ENCODE results near the gene DIP2C. TPM values are rescaled to one million over a fixed set of nuclear protein-coding genes. Genes with fewer than 3 reads are reported as not detected.

DIP2C gene
- polyA plus RNA-seq, 4 donors, result 3.1 to 13.3 (median 4.7) TPM

DNA sequence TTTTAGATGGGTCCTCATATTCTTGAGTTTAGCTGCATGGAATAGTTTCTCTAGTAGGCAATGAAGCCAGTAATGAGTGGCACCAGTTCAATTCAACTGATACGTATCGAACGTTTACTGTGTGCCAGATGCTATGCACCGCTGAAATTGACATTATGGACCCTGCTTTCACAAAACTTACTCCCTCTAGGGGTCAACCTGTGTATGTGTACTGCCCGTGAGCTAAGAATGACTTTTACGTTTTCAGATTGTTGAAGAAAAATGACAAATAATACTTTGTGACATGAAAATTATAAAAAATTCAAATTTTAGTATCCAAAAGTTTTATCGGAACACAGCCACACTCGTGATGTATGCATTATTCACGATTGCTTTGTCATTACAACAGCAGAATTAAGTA, 458.7 kb downstream of the DIP2C start:
- Histone ChIP-seq H3K4me1 (ENCODE audit: control insufficient read depth in 3 of 3, insufficient read depth in 2 of 3, low read depth in 1 of 3, low read length in 2 of 3) (no peaks in the 10 kb centered on the region), H3K4me3 (ENCODE audit: low read depth in 1 of 3, low read length in 3 of 3) (no peak overlapping the region), H3K27ac (ENCODE audit: low read depth in 1 of 3, low read length in 2 of 3) (no peak overlapping the region), H3K27me3 (ENCODE audit: control insufficient read depth in 3 of 3, insufficient read depth in 3 of 3, low read length in 3 of 3) (no peaks in the 10 kb centered on the region), H3K36me3 (ENCODE audit: control insufficient read depth in 3 of 3, insufficient read depth in 2 of 3, low read depth in 1 of 3, low read length in 3 of 3) (peaks cover 0 to 9% (median 2%) of the 10 kb centered on the region in 3 donors), H3K9me3 (ENCODE audit: control insufficient read depth in 2 of 2, insufficient read depth in 1 of 2, low read depth in 1 of 2, low read length in 1 of 2) (no peaks in the 10 kb centered on the region)
- WGBS, 3 donors, result 90 to 93% (median 92%) methylated on average over 9 of the region's 9 CpGs
- FAIRE-seq, result no peak
- no peak for DNase-seq

DNA sequence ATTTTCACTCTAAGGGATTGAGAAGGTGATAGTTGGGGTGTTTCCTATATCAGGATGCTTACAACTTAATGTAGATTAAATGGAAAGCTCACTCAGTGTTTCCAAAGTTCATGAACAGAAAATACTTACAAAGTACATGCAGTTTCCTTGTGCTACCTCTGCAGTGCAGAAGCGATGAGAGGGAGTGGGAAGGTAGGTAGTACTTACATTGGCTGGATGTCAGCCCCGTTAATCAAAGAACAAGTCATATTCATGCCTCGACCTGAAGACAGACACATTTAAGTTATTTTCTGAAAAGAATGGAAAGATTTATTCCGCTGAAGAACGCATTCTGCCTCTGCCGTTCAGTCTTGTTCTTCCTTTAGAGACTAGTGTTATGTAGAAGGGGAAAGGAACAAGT, 461.1 kb downstream of the DIP2C start:
- Histone ChIP-seq H3K4me1 (ENCODE audit: control insufficient read depth in 3 of 3, insufficient read depth in 2 of 3, low read depth in 1 of 3, low read length in 2 of 3) (no peaks in the 10 kb centered on the region), H3K27ac (ENCODE audit: low read depth in 1 of 3, low read length in 2 of 3) (no peak overlapping the region), H3K9me3 (ENCODE audit: control insufficient read depth in 2 of 2, insufficient read depth in 1 of 2, low read depth in 1 of 2, low read length in 1 of 2) (no peaks in the 10 kb centered on the region), H3K27me3 (ENCODE audit: control insufficient read depth in 3 of 3, insufficient read depth in 3 of 3, low read length in 3 of 3) (no peaks in the 10 kb centered on the region), H3K36me3 (ENCODE audit: control insufficient read depth in 3 of 3, insufficient read depth in 2 of 3, low read depth in 1 of 3, low read length in 3 of 3) (peaks cover 0 to 9% (median 2%) of the 10 kb centered on the region in 3 donors), H3K4me3 (ENCODE audit: low read depth in 1 of 3, low read length in 3 of 3) (no peak overlapping the region)
- no peak for FAIRE-seq
- DNase-seq, result no peak
- WGBS, 3 donors, result 92 to 97% (median 93%) methylated on average over 6 of the region's 6 CpGs

- FAIRE-seq (no peak), DNase-seq (no peak)
- Histone ChIP-seq H3K27me3 (ENCODE audit: control insufficient read depth in 3 of 3, insufficient read depth in 3 of 3, low read length in 3 of 3) (no peaks in the 10 kb centered on the region), H3K4me1 (ENCODE audit: control insufficient read depth in 3 of 3, insufficient read depth in 2 of 3, low read depth in 1 of 3, low read length in 2 of 3) (no peaks in the 10 kb centered on the region), H3K4me3 (ENCODE audit: low read depth in 1 of 3, low read length in 3 of 3) (no peak overlapping the region), H3K9me3 (ENCODE audit: control insufficient read depth in 2 of 2, insufficient read depth in 1 of 2, low read depth in 1 of 2, low read length in 1 of 2) (no peaks in the 10 kb centered on the region), H3K27ac (ENCODE audit: low read depth in 1 of 3, low read length in 2 of 3) (no peak overlapping the region), H3K36me3 (ENCODE audit: control insufficient read depth in 3 of 3, insufficient read depth in 2 of 3, low read depth in 1 of 3, low read length in 3 of 3) (peaks cover 0 to 8% (median 0%) of the 10 kb centered on the region in 3 donors)
- 81 to 85% (median 81%) methylated on average over 2 of the region's 2 CpGs for WGBS, 3 donors
These were observed 462.5 kb downstream of the DIP2C start for GRCh38 chr10:227014-227413.

DNA sequence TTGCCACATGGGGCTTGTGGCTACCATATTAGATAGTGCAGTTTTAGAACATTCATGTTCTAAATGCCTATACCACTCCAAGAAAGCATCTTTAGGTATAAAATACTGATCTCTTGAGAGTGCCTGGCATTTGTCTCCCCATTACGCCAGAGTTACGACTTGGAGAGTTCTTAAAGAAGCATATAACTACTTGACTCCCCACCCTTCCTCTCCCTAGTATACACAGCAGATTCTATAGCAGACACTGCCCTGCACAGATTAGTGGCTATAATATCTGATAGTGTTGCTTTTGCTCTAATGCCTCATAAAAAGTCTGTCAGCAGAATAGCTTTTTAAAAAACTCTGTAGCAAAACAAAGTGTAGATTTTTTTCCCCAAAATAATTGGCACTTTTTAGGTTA, 463.4 kb downstream of the DIP2C start:
- no peak overlapping the region for H3K27ac ChIP-seq (ENCODE audit: low read depth in 1 of 3, low read length in 2 of 3)
- no peaks in the 10 kb centered on the region for H3K27me3 ChIP-seq (ENCODE audit: control insufficient read depth in 3 of 3, insufficient read depth in 3 of 3, low read length in 3 of 3)
- no peaks in the 10 kb centered on the region for H3K9me3 ChIP-seq (ENCODE audit: control insufficient read depth in 2 of 2, insufficient read depth in 1 of 2, low read depth in 1 of 2, low read length in 1 of 2)
- no peaks in the 10 kb centered on the region for H3K4me1 ChIP-seq (ENCODE audit: control insufficient read depth in 3 of 3, insufficient read depth in 2 of 3, low read depth in 1 of 3, low read length in 2 of 3)
- DNase-seq, result no peak
- peaks cover 0 to 8% (median 0%) of the 10 kb centered on the region in 3 donors for H3K36me3 ChIP-seq (ENCODE audit: control insufficient read depth in 3 of 3, insufficient read depth in 2 of 3, low read depth in 1 of 3, low read length in 3 of 3)
- H3K4me3 ChIP-seq (ENCODE audit: low read depth in 1 of 3, low read length in 3 of 3), result no peak overlapping the region
- WGBS, 3 donors, result 92 to 100% (median 98%) methylated on average over 2 of the region's 2 CpGs
- no peak for FAIRE-seq

DNA sequence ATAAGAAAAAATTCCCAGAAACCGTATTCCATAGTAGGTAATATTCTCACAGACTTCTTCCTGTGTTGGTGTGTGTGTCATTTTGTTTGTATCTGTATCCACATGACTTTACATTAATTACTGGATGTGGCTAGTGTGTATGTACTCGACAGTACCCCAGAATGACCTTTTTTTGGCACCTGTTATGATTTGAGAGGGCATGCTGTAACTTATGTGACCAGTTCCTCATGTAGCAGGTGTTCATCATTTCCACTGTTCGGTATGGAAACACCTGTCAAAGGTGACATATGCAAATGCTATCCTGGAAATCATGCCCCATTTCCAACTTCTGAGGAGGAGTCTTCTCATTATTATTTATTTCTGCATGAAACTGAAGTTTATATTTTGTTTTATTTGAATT, 464.9 kb downstream of the DIP2C start:
- DNase-seq (no peak), FAIRE-seq (no peak)
- no peak overlapping the region for H3K27ac ChIP-seq (ENCODE audit: low read depth in 1 of 3, low read length in 2 of 3)
- H3K4me1 ChIP-seq (ENCODE audit: control insufficient read depth in 3 of 3, insufficient read depth in 2 of 3, low read depth in 1 of 3, low read length in 2 of 3), result peaks cover 0 to 2% (median 0%) of the 10 kb centered on the region in 3 donors
- H3K36me3 ChIP-seq (ENCODE audit: control insufficient read depth in 3 of 3, insufficient read depth in 2 of 3, low read depth in 1 of 3, low read length in 3 of 3), result peaks cover 0 to 8% (median 0%) of the 10 kb centered on the region in 3 donors
- no peak overlapping the region for H3K4me3 ChIP-seq (ENCODE audit: low read depth in 1 of 3, low read length in 3 of 3)
- no peaks in the 10 kb centered on the region for H3K27me3 ChIP-seq (ENCODE audit: control insufficient read depth in 3 of 3, insufficient read depth in 3 of 3, low read length in 3 of 3)
- no peaks in the 10 kb centered on the region for H3K9me3 ChIP-seq (ENCODE audit: control insufficient read depth in 2 of 2, insufficient read depth in 1 of 2, low read depth in 1 of 2, low read length in 1 of 2)
- WGBS, 3 donors, result 53 to 69% (median 61%) methylated on average over 3 of the region's 3 CpGs

Other genes starting within 250 kb of the DIP2C start
- gene LARP4B, start 242.0 kb upstream of the DIP2C start, polyA plus RNA-seq, result 10 to 100 TPM; 12.4 to 52.6 (median 21.2) TPM

All from small intestine (tissue), 7 donors.